ENCODE data around the gene BRS3.
"Not testable (repeated sequence)": the region's sequence is repeated elsewhere in the genome, so short reads cannot be mapped to it uniquely, and the experiment has no call there.

BRS3 gene

GRCh38 chrX:136487647-136488046, at the start of gene BRS3:
Gene BRS3, plus strand, starts transcription at chrX:136487947. Its CDS starts 168 bp downstream, at chrX:136488115.
- in situ Hi-C loops (cut with MboI; ENCODE audit: low sequenced_read_pairs), result no loop called here

GRCh38 chrX:136438192-136438591, 49.6 kb upstream of the BRS3 start:
- in situ Hi-C loops (cut with MboI; ENCODE audit: low sequenced_read_pairs), result no loop called here

GRCh38 chrX:136445674-136446073, 42.1 kb upstream of the BRS3 start:
- in situ Hi-C loops (cut with MboI; ENCODE audit: low sequenced_read_pairs), result not testable (repeated sequence)

- in situ Hi-C loops (cut with MboI; ENCODE audit: low sequenced_read_pairs), result no loop called here
These were observed 41.5 kb upstream of the BRS3 start for GRCh38 chrX:136446208-136446607.

- in situ Hi-C loops (cut with MboI; ENCODE audit: low sequenced_read_pairs), result no loop called here
These were observed 40.4 kb upstream of the BRS3 start for GRCh38 chrX:136447308-136447707.

GRCh38 chrX:136447968-136448367, 39.8 kb upstream of the BRS3 start:
- in situ Hi-C loops (cut with MboI; ENCODE audit: low sequenced_read_pairs), result no loop called here

DNA sequence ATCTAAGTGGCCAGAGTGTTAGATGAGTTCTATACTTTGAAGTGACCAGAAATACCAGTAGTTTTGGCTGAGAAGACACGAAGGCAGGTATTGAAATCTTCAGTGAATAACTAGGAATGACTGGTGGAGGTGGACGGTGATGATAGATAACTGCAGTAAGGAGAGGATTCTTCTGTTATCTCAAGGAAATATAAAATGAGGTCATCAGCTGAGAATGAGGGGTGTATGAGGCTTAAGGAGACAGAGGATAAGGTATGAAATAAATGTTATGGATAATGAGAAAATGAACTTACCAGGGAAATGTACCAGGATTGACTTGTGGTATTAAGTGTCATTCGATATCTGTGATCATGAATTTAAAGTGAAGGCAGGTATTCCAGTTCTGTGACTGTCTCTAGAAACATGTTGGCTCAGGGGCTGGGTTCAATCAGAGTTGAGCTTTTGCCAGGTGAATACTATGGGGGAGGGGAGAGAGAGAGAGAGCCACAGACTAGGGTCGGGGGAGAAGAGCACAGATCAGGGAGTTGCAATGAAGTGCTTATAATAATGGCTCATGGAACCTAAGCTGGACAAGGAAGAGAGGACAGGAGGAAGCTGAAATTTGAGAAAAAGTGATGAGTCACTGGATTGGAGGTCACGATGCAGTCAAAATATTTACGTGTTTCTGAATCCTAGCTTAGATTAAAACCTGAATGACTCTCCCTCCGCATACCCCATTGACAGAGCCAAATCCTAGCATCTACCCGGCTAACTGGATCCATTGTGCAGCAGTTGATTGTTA, 37.5 kb upstream of the BRS3 start:
- in situ Hi-C loops (cut with MboI; ENCODE audit: low sequenced_read_pairs), result no loop called here

GRCh38 chrX:136452614-136453013, 35.1 kb upstream of the BRS3 start:
- in situ Hi-C loops (cut with MboI; ENCODE audit: low sequenced_read_pairs), result no loop called here

GRCh38 chrX:136453114-136453513, 34.6 kb upstream of the BRS3 start:
- in situ Hi-C loops (cut with MboI; ENCODE audit: low sequenced_read_pairs), result no loop called here

GRCh38 chrX:136453771-136454170, 34.0 kb upstream of the BRS3 start:
- in situ Hi-C loops (cut with MboI; ENCODE audit: low sequenced_read_pairs), result no loop called here

DNA sequence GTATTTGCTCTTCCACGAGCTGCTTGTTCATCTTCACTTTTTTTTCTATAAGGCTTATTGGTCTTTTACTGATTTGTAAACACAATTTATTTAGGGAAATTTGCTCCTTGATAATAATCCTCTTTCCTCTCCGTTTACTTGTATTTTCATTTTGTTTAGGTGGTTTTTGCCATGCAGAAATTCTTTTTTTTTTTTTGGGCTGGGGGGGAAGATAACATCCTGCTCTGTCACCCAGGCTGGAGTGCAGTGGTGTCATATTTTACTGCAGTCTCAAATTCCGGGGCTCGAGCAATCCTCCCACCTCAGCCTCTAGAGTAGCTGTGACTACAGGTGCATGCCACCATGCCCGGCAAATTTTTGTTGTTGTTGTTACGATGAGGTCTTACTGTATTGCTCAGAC, 31.6 kb upstream of the BRS3 start:
- in situ Hi-C loops (cut with MboI; ENCODE audit: low sequenced_read_pairs), result no loop called here

DNA sequence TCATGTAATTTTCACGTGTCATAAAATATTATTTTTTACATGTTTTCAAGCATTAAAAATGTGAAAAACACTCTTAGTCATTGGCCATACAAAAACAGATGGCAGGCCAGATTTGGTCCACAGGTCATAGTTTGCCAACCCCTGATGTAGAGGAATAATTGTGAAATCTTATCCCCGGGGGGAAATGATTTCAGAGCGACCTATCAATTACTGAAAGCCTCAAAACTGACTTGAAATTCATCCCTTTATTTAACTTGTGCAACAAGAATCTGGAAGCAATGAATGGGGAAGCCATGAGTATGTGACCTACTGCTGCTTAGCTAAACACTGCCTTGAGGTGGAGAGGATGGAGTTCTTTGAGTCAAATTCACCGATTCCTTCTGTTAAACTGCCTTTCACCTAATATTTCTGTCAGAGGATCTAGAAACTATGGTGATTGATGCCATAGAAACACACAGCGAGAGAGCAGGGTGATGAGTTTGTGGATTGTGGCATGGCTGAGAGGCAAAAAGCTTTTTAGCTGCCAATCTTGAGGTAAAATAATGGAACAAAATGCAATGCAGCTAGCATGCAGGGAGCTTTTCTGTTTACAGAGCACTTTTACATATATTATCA, 30.3 kb upstream of the BRS3 start:
- in situ Hi-C loops (cut with MboI; ENCODE audit: low sequenced_read_pairs), result no loop called here

GRCh38 chrX:136464589-136464988, 23.2 kb upstream of the BRS3 start:
- in situ Hi-C loops (cut with MboI; ENCODE audit: low sequenced_read_pairs), result no loop called here

- in situ Hi-C loops (cut with MboI; ENCODE audit: low sequenced_read_pairs), result no loop called here
These were observed 20.4 kb upstream of the BRS3 start for GRCh38 chrX:136467303-136467702.

DNA sequence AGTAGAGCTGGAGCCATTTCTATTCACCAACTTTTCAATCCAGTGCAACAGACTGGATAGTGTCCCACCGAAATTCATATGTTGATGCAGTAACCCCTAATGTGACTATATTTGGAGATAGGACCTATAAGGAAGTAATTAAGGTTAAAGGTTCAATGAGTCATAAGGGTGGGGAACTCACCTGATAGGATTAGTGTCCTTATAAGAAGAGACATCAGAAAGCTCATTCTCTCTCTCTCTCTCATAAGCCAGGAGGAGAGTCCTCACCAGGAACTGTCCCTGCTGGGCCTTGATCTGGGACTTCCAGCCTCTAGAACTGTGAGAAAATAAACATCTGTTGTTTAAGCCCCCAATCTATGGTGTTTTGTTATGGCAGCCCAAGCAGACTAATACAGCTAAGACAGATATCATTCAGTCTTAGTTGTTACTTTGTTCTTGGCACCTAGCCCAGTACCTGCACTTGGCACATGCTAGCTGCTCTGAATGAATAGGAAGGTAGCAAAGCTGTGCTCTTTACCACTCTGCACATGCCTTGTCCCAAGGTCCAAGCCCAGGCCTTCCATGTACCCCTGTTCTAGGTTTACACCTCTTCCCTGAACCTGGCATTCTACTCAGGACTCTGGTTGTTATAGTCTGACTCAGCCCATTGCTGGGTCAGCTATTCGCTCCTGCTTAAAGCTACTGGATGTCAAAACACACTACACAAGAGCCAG, 19.2 kb upstream of the BRS3 start:
- in situ Hi-C loops (cut with MboI; ENCODE audit: low sequenced_read_pairs), result no loop called here

- in situ Hi-C loops (cut with MboI; ENCODE audit: low sequenced_read_pairs), result no loop called here
These were observed 14.1 kb upstream of the BRS3 start for GRCh38 chrX:136473663-136474062.

GRCh38 chrX:136475236-136475635, 12.5 kb upstream of the BRS3 start:
- in situ Hi-C loops (cut with MboI; ENCODE audit: low sequenced_read_pairs), result no loop called here

- in situ Hi-C loops (cut with MboI; ENCODE audit: low sequenced_read_pairs), result no loop called here
These were observed 11.2 kb upstream of the BRS3 start for GRCh38 chrX:136476501-136476900.

DNA sequence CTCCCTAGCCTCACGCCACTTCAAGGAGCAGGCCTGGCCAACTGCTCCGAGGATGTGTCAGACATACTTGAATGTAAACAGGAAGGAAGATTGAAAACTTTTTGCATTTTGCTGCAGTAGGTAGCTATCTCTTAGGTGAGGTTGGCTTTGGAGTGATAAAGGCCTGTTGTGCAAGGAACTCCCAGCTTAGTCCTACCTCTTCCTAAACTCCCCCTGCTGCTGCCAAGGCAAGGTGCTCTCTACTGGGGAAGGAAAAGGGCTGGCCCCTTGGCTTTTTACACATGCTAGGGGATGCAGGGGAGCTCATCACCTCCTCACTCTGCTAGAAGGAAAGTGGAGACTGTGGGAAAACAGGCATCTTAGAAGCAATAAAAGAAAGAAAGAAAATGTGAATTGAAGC, 10.7 kb upstream of the BRS3 start:
- in situ Hi-C loops (cut with MboI; ENCODE audit: low sequenced_read_pairs), result no loop called here

- in situ Hi-C loops (cut with MboI; ENCODE audit: low sequenced_read_pairs), result no loop called here
These were observed 7.4 kb upstream of the BRS3 start for GRCh38 chrX:136480383-136480782.

DNA sequence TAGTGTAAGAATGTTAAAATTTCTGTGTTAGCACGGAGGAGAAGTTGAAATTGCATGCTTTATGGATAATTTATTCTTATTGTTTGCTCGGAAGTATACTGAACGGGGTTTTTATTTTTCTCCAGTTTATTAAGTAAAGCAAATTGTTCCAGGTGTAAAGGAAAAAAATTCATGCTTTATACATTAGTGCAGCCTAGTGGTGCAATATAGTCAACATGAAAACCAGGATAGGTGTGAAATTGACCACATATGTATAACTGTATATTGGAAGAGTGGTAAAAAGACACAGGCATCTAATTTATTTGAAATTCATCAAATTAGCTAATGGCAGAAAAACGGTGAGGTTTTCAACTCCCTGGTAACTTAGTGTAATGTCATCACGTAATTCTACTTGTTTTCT, 959 bp downstream of the BRS3 start:
- in situ Hi-C loops (cut with MboI; ENCODE audit: low sequenced_read_pairs), result no loop called here

- in situ Hi-C loops (cut with MboI; ENCODE audit: low sequenced_read_pairs), result no loop called here
These were observed 4.1 kb downstream of the BRS3 start for GRCh38 chrX:136491832-136492231.
